ENCODE data around the gene STPG3. TPM values are rescaled to one million over a fixed set of nuclear protein-coding genes. Genes with fewer than 3 reads are reported as not detected.

The STPG3 gene
- total and polyA plus RNA-seq, 2 of the 4 experiments (the other 2 are of a cell fraction), result not detected

GRCh38 chr9:137243626-137244485, 7.2 kb upstream of the STPG3 start:
- Histone ChIP-seq H3K56ac (ENCODE audit: extremely low read depth, insufficient read depth, low read length) (no peak overlapping the region), H3K4me2 (ENCODE audit: low read depth, low read length) (no peak overlapping the region), H2AK9ac (replicated peaks; ENCODE audit: low read depth, low read length, poor library complexity) (peak overlapping the region; percentile 81), H3K9me1 (ENCODE audit: insufficient read depth, low read length) (peaks cover 4% of the 10 kb centered on the region), H2AFZ (replicated peaks; ENCODE audit: low read length, poor library complexity) (peak overlapping the region; percentile 32), H3K36me3 (ENCODE audit: control insufficient read depth, insufficient read depth, low read length) (peaks cover 19% of the 10 kb centered on the region), H3K9me3 (ENCODE audit: control insufficient read depth, insufficient read depth, low read length) (no peaks in the 10 kb centered on the region), H4K91ac (ENCODE audit: insufficient read depth, low read depth, low read length) (no peak overlapping the region), H3K18ac (ENCODE audit: low read depth, low read length) (no peak overlapping the region), H3K4me3 (ENCODE audit: insufficient read depth, low read depth, low read length) (no peak overlapping the region), H2BK5ac (ENCODE audit: low read depth, low read length, poor library complexity, severe bottlenecking) (no peak overlapping the region), H3K4me1 (ENCODE audit: control insufficient read depth, insufficient read depth, low read length) (peaks cover 8% of the 10 kb centered on the region; the same call in 1 of the 2 replicates), H2BK15ac (ENCODE audit: low read depth, low read length) (no peak overlapping the region), H3K14ac (replicated peaks; ENCODE audit: low read depth, low read length) (no peak overlapping the region), H3K27ac (ENCODE audit: insufficient read depth, low read length) (no peak overlapping the region), H3K79me1 (ENCODE audit: low read depth in 1 of 2, low read length in 2 of 2) (peaks cover 3 to 31% of the 10 kb centered on the region in 2 experiments; a peak in 3 of 4 replicates), H2BK120ac (ENCODE audit: low read depth, low read length) (no peak overlapping the region), H2AK5ac (ENCODE audit: low read depth, low read length) (0 out of 2 replicates have a peak overlapping the region, but pooled peaks have one; percentile 3), H3K23ac (ENCODE audit: low read depth, low read length) (peak overlapping the region; percentile 64; the same call in 1 of the 2 replicates), H2BK20ac (ENCODE audit: low read depth, low read length) (no peak overlapping the region), H4K5ac (ENCODE audit: low read depth, low read length) (no peak overlapping the region), H4K20me1 (ENCODE audit: insufficient read depth, low read length) (peaks cover 33% of the 10 kb centered on the region), H3K9ac (ENCODE audit: low read depth, low read length) (no peak overlapping the region), H3K27me3 (ENCODE audit: control insufficient read depth, insufficient read depth, low read length) (no peaks in the 10 kb centered on the region), H3K4ac (ENCODE audit: low read depth, low read length) (no peak overlapping the region; the same call in 1 of the 2 replicates), H4K8ac (ENCODE audit: low read depth in 2 of 2, low read length in 2 of 2) (no peak overlapping the region; a peak in 1 of 4 replicates)
- no TSS peak for BruUV-seq (replicated peaks)
- POLR2A ChIA-PET (ENCODE audit: unreplicated experiment), result interaction anchor here (1.9 kb wide), 1 partner anchor 11 kb away, joined by 9 read pairs; the partner anchor contains the start of gene NELFB
- ATAC-seq (ENCODE audit: low read depth), result no peak
- WGBS, 2 experiments (ENCODE audit: extremely low coverage in 2 of 2, insufficient read length in 1 of 2), result 52% methylated on average over 6 of the region's 15 CpGs; no CpG with 5 or more reads in 1 of the 2 experiments
- CTCF ChIA-PET, result no interaction called here
- dilution Hi-C loops (cut with HindIII; ENCODE audit: low sequenced_read_pairs, unreplicated experiment) (no loop called here), intact Hi-C loops (cut with micrococcal nuclease) (no loop called here), in situ Hi-C loops (cut with MboI; ENCODE audit: low sequenced_read_pairs) (no loop called here)
- no peak for DNase-seq
- TF ChIP-seq BHLHE40 (IDR thresholded peaks at IDR 0.05; ENCODE audit: low read depth, low read length), result no peak
- TF ChIP-seq, protein P1, sequence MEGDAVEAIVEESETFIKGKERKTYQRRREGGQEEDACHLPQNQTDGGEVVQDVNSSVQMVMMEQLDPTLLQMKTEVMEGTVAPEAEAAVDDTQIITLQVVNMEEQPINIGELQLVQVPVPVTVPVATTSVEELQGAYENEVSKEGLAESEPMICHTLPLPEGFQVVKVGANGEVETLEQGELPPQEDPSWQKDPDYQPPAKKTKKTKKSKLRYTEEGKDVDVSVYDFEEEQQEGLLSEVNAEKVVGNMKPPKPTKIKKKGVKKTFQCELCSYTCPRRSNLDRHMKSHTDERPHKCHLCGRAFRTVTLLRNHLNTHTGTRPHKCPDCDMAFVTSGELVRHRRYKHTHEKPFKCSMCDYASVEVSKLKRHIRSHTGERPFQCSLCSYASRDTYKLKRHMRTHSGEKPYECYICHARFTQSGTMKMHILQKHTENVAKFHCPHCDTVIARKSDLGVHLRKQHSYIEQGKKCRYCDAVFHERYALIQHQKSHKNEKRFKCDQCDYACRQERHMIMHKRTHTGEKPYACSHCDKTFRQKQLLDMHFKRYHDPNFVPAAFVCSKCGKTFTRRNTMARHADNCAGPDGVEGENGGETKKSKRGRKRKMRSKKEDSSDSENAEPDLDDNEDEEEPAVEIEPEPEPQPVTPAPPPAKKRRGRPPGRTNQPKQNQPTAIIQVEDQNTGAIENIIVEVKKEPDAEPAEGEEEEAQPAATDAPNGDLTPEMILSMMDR (conservative IDR thresholded peaks at IDR 0.05; ENCODE audit: low read depth, low read length), result no peak
- TF ChIP-seq MAZ (IDR thresholded peaks at IDR 0.05; ENCODE audit: borderline replicate concordance, low read depth, low read length), result no peak
- no peak for TF ChIP-seq POLR2A (IDR thresholded peaks at IDR 0.05; ENCODE audit: low read depth, low read length)
- TF ChIP-seq CHD1 (IDR thresholded peaks at IDR 0.05; ENCODE audit: low read depth, low read length), result no peak
- TF ChIP-seq RFX5 (IDR thresholded peaks at IDR 0.05; ENCODE audit: low read depth, low read length), result no peak

Data from IMR-90 (cell line).